HG02642 (cell line): Measurements from ENCODE around the gene MRPL55.

Experiments used
- ATAC-seq: cut with Tn5 transposase; IDR thresholded peaks from one replicate; pipeline ENCODE4 v1.9.1; 2021; ENCODE audit warnings: mild to moderate bottlenecking; ENCODE audit not compliant: unreplicated experiment, poor library complexity

The MRPL55 gene

GRCh38 chr1:228102791-228103620 lies 6.1 kb downstream of the MRPL55 start, which contains the start of gene C1orf35:
Gene C1orf35, minus strand, starts transcription at chr1:228103325. Its CDS starts 98 bp downstream, at chr1:228103227.
- peak; percentile 79 for ATAC-seq

- ATAC-seq = peak; percentile 23
Measured at GRCh38 chr1:228101994-228102790, 6.9 kb downstream of the MRPL55 start.

DNA sequence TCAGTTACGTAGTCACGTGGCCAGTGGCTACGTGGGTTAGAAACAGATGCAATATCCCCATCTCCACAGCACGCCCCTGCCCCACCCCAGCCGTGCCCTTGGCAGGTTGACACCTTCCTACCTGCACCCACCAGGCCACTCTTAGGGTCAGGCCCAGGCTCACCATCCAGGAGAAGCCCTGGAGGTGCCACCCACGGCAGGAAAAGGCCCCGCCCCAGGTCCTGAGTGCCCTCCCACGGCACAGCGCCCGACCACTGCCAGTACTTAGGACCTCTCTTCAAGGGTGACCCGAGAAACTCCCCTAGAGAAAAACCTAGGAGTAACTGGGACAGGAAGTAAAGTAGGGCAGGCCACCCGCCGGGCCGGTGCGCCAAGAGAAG lies 7.5 kb downstream of the MRPL55 start:
- no peak for ATAC-seq

DNA sequence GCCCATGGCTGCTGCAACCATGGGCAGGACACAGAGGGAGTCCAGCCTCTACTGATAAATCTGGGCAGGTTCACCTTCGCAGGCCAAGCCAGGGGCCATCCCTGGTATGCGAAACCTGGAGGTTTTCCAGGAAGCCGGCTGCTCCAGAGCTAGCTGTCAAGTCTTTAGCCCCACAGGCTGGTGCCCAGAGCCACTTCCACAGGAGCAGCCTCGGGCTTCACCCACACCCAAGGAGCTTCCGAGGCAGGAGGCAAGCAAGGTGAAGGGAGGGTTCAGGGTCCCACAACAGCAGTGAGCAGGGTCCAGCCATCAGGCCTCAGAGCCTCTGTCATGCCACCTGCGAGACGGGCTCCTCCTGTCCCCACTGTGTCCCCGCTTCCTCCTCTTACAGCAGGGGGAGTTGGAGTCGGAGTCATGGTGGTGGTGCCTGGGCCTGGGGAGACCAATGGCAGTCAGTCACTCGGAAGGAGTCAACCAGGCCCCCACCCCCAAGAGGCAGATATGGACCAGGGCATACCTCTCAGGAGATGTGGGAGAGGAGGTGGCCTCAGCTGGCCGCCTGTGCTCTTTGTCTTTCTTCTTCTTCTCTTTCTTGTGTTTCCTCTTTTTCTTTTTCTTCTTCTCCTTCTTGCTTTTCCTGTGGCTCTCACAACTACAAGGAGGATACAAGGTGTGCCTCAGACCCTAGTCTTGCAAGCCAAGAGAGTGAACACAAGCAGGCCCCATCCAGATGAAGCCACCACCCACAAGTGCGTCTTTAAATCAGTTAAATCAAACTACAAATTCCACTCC lies 8.1 kb downstream of the MRPL55 start:
- no peak for ATAC-seq

DNA sequence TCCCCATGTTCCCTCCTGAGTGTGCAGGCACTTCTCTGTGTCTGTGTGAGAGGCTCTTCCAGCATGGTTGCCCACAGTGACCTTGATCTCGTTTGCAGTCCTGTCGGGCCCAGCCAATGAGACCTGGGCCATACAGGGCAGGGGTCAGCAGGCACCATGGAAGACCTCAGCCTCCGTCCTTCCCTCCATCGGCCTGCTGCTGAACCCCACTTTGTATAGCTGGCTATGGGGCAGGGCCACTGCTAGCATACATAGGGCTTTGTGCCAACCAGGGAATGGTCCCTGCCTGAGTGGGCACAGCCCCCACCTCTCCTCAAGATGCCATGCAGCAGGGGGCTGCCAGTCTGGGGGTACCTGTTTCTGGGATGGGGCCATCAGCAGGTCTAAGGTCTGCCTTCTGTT lies 9.8 kb downstream of the MRPL55 start:
- ATAC-seq = no peak

DNA sequence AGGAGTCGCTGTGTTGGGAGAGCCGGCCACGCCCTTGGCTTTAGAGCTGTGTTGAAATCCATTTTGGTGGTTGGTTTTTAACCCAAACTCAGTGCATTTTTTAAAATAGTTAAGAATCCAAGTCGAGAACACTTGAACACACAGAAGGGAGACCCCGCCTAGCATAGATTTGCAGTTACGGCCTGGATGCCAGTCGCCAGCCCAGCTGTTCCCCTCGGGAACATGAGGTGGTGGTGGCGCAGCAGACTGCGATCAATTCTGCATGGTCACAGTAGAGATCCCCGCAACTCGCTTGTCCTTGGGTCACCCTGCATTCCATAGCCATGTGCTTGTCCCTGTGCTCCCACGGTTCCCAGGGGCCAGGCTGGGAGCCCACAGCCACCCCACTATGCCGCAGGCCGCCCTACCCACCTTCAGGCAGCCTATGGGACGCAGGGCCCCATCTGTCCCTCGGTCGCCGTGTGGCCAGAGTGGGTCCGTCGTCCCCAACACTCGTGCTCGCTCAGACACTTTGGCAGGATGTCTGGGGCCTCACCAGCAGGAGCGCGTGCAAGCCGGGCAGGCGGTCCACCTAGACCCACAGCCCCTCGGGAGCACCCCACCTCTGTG lies 10.7 kb downstream of the MRPL55 start:
- no peak for ATAC-seq

- ATAC-seq = no peak
Measured at GRCh38 chr1:228097333-228098081, 11.6 kb downstream of the MRPL55 start.

GRCh38 chr1:228096416-228097332 lies 12.4 kb downstream of the MRPL55 start:
- no peak for ATAC-seq

DNA sequence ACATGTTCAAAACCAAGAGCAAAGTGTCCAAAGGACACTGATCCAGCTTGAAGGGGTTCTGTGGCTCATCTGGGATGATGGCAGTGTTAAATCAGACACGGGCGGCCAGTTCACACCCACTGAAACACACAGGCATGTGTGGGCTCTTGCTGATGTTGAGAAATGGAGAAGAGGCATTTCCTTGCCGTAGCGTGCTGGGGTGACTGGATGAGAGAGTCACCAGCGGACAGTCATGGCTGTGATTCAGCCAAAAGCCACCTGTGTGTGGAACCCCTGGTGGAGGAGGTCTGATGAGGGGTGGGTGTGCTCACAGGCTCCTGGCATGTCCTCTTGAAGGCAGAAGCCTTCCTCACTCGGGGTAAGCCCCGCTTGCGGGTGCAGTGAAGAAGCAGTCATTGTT lies 13.2 kb downstream of the MRPL55 start:
- no peak for ATAC-seq

- ATAC-seq = no peak
Measured at GRCh38 chr1:228095161-228095560, 13.9 kb downstream of the MRPL55 start.

DNA sequence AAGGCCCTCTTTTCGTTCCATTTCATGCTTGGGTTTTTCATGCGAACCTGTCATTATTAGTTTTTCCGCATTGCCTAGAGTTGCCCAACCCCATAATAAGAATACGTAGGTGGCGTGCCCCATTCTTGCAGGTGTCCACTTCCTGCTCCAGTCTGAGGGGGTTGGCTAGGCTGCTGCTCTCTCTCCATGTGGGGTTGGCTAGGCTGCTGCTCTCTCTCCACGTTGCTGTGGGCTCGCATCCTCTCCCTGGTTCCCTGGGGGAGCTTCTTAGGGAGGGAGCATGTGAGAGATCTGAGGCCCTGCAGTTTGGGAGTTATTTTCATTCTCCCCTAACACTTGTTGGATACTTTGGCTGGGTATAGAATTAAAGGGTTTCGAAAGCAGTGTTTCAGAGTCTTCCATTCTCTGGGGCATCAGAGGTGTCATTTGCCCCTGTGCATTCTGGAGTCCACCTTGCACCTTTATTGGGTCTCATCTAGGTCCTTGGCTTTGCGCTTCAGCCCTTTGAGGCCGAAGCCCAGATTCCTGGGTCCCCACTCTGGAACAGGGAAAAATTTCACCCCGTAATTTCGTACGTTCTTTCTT lies 14.6 kb downstream of the MRPL55 start:
- no peak for ATAC-seq

GRCh38 chr1:228093050-228093906 lies 15.8 kb downstream of the MRPL55 start:
- no peak for ATAC-seq

DNA sequence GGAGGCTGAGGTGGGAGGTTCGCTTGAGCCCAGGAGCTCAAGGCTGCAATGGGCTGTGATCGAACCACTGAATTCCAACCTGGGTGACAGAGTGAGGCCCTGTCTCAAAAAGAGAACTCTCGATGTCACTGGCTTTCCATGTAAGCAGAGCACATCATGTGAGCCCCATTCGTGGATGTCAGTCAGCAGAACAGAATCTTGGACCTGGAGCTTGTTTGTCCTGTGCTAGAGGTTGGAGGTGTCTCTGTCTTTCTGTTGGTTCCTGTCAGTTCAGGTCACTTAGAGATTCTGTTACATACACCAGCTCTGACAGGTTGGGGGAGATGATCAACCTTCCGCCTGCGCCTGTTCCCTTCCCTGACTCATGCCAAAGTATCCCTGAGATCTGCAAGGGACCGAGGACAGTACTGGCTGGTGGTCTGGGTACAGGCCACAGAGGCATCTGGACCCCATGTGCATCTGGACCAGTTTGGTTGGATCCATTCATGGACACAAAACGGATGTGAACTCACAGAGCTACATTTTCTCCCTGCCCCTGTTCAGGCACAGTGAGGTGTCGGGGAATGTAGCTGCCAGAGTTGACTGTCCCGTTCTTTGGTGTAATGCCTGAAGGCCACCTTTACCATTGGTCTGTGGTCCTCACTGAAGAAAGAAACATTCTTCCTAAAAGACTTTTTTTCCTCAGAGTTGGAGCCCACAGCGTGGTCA lies 16.6 kb downstream of the MRPL55 start:
- ATAC-seq = no peak

GRCh38 chr1:228091084-228091483 lies 18.0 kb downstream of the MRPL55 start:
- ATAC-seq = no peak

DNA sequence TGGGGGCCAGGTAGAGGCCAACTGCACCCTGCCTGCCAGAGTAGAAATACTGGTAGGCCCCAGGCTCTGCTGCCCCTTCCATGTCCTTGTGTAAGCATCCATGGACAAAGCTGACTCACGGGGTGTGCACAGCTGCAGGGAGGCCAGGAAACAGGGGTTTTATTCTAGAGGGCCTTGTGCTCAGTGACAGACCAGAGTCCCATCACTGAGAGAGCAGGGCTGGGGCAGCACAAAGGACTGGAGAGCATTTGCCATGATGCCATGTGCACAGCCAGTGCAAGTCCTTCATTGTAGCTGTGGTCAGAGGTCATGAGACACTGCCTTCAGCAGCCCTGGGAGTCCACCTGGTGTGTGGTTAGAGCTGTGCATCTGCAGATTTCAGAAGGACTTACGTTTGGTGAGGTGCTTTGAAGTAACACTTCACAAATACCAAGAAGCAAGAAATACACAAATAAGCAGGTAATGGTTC lies 18.5 kb downstream of the MRPL55 start:
- ATAC-seq = peak; percentile 40

DNA sequence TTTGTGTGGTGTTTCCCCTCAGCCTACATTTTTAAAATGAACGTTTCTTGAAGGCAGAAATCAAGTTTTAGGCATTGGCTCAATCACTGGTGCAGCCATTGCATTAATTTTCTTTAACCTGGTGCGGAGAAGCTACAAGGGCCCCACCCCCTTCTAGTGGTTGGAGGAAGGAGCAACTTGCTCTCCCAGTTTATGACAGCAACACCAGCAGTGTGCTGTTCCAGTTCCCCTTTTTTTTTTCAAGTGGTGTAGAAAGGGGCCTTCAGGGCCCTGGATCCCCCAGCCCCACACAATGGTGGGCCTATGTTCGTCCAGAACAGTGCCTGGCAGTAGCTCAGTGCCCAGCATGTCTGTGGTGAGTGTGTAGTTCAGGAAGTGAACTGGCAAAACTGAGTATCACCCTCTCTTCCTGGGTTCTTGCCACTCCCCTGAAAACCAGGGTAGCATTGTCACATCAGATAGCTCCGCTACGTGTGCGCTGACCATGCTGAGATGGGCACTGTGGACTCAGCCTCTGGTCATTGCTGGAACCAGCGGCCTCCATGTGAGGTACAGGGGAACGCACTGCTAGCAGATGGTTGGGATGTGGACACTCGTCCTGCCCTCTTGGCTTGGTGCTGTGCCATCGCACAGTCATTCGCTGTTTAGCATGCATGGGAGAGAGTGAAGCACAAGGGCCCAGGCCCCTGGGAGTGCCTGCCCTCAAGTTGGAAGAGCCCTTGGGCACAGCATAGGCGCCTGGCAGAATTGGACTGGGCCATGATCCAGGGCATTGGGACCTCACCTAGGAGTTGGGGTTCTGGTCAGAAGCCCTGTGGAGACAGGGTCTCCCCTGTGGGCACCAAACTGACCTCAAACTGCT lies 19.3 kb downstream of the MRPL55 start:
- no peak for ATAC-seq
